AG04449 (cell line): ENCODE data around the gene SMURF1.

Experiments
- CTCF ChIA-PET: fragments of 350-600 bp; formaldehyde crosslinking; extraction: SDS; loops from one replicate; lab custom pipeline; 2021; ENCODE audit warnings: antibody characterized with exemption; lab: Yijun Ruan, JAX
- POLR2A ChIA-PET: fragments of 400-600, 350-600 bp; formaldehyde crosslinking; extraction: SDS; loops from one replicate; lab custom pipeline; 2020; ENCODE audit warnings: antibody characterized with exemption, inconsistent platforms; lab: Yijun Ruan, JAX
- DNase-seq: peaks from one replicate; pipeline ENCODE4 v3.0.0-alpha.2; 2010; ENCODE audit warnings: low read depth, low spot score
- H3K4me3 ChIP-seq: 2 replicates; pipeline ENCODE4 v1.5.1; 2011; ENCODE audit warnings: low read depth, mild to moderate bottlenecking, control low read depth, low read length
- TF ChIP-seq, protein P1 (sequence below): IDR thresholded peaks from one replicate; pipeline ENCODE4 v1.5.1; 2011; ENCODE audit warnings: mild to moderate bottlenecking, moderate library complexity, low read length, control low read depth, inconsistent platforms; ENCODE audit not compliant: insufficient read depth; ENCODE audit errors: missing control alignments

Gene SMURF1

DNA sequence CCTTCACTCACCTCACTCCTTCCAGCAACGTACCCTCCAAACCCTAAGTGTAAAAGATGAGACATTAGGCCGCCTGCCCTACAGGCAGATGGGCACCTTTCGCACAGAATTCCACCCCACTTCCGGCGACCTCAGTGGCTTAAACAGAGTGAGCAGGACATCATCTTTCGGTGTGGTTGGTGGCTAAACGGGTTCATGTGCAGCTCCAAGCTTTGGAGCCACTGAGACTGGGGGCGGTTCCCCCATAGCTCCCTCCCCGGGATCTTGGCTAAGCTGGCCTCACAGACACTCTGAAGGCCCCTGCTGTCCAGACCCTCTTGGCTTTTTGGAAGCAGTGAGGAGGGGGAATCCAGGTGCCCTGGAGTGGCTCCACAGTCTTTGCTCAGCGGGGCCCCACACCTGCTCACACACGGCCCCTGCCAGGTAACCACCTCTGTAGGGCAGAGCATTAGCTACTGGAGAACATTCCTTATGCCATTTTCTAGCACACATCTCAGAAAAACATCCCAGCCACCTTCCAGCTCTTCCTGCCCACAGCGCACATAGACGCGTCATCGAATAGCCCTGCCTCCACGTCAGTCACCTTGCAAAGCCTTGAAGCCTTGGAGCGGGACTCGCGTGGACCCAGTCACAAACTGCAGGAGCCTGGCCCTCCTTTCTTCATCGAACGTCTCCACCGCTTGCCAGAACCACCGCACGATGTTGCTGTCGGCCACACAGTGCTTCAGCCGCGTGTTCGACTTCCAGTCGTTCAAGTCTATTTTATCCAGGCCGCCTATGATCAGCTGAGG lies 108.8 kb downstream of the SMURF1 start:
- ChIA-PET POLR2A (no interaction called here), CTCF (interaction anchor here (1.1 to 10.4 kb wide), 4 partner anchors 10 to 276 kb away, joined by 3 to 217 read pairs (median 6); no protein-coding TSS in a partner anchor)
- DNase-seq = no peak
- no peak overlapping the region for H3K4me3 ChIP-seq
- TF ChIP-seq, protein P1, sequence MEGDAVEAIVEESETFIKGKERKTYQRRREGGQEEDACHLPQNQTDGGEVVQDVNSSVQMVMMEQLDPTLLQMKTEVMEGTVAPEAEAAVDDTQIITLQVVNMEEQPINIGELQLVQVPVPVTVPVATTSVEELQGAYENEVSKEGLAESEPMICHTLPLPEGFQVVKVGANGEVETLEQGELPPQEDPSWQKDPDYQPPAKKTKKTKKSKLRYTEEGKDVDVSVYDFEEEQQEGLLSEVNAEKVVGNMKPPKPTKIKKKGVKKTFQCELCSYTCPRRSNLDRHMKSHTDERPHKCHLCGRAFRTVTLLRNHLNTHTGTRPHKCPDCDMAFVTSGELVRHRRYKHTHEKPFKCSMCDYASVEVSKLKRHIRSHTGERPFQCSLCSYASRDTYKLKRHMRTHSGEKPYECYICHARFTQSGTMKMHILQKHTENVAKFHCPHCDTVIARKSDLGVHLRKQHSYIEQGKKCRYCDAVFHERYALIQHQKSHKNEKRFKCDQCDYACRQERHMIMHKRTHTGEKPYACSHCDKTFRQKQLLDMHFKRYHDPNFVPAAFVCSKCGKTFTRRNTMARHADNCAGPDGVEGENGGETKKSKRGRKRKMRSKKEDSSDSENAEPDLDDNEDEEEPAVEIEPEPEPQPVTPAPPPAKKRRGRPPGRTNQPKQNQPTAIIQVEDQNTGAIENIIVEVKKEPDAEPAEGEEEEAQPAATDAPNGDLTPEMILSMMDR = no peak

DNA sequence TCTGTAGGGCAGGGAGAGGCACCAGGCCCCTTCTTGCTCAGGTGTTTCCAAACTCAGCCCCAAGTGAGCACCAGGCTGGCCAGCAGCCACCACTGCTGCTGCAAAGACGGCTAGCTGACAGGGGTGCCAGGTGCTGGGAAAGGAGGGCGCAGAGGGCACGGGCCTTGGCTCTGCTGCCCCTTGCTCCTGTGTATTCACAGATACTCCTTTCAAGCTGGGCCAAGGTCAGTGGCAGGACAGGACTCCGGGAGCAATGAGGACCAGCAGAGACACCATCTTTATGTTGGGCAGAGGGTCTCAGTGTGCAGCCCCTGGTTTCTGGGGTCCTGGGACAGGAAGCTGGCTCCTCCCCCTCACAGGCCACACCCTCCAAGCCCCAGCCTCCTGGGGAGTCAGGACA lies 110.1 kb downstream of the SMURF1 start:
- H3K4me3 ChIP-seq = no peak overlapping the region
- ChIA-PET CTCF (interaction anchor here (10.4 kb wide), 1 partner anchor 278 kb away, joined by 217 read pairs; no protein-coding TSS in a partner anchor), POLR2A (no interaction called here)
- DNase-seq = no peak
- TF ChIP-seq, protein P1 = no peak

DNA sequence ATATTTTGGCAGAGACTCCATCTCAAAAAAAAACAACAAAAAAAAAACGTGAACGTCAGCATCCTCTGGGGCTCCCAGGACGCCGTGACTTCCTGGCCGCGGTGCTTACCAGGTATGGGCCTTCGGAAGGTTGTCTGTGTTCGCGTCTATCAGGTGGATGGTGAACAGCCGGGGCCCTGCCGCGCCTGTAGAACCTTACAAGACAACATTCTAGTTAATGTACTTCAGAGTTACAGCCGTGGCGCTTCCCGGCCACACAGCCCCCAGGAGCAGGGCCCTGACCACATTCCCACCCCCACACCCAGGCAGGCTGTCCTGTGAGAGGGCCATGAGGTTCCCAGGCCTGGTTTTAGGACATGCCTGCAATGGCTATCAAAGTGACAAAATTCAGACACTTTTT lies 111.0 kb downstream of the SMURF1 start:
- no peak overlapping the region for H3K4me3 ChIP-seq
- no peak for DNase-seq
- POLR2A ChIA-PET = no interaction called here

DNA sequence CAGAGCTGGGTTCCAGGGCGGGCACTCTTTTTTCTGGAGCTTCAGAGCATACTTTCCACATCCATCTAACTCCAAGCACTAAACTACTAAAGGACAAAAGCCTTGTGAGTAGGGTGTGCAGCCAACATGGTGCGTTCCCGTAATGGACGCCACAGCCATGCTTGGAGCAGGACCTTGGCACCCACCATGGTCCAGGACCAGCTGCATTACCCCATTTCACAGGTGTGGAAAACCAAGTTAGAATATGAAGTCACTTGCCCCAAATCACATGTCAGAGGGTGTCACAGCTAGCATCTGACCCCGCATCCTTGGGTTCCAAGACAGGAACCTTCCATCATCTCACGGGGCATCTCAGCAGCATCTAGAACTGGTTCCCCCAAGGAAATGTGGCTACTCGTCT lies 112.4 kb downstream of the SMURF1 start:
- ChIA-PET POLR2A (no interaction called here), CTCF (interaction anchor here (0.7 to 3.8 kb wide), 3 partner anchors 9 to 282 kb away, joined by 3 to 31 read pairs (median 21); no protein-coding TSS in a partner anchor)
- TF ChIP-seq, protein P1 = no peak
- DNase-seq = no peak
- no peak overlapping the region for H3K4me3 ChIP-seq

More for the DNA sequence above, 111.0 kb downstream of the SMURF1 start:
- CTCF ChIA-PET = interaction anchor here (3.8 to 10.4 kb wide), 2 partner anchors 8 to 279 kb away, joined by 31 to 217 read pairs; no protein-coding TSS in a partner anchor
- TF ChIP-seq, protein P1 = no peak

DNA sequence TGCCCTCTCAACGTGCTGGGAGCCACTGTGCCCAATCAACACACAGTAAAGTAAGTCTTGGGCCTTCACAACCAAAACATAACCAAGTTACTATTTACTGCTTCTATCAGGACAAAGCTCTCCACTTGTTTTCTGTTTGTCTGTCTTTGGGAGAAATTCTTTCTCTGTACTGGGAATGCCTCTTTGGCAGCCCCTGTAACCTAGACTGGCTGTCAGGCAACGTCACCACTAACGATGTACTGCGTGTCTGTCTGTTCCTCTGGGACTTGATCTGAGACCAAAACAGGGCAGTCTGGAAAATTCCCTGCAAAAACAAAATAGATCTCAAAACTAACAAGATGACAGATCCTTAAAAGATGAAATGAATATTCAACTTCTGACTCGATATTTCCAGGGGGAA lies 113.0 kb downstream of the SMURF1 start:
- ChIA-PET CTCF (interaction anchor here (0.7 to 3.8 kb wide), 4 partner anchors 8 to 282 kb away, joined by 3 to 31 read pairs (median 16); no protein-coding TSS in a partner anchor), POLR2A (no interaction called here)

More for the DNA sequence above, 113.0 kb downstream of the SMURF1 start:
- no peak overlapping the region for H3K4me3 ChIP-seq
- TF ChIP-seq, protein P1 = no peak
- DNase-seq = no peak
